H1 (cell line): Measurements from ENCODE around the gene LYZ.

Experiments used
- CBX5 ChIP-seq: fragments of 300-800, 300-1000 bp; sonication (generic); IDR thresholded peaks from 2 replicates; pipeline ENCODE4 v1.7.1; 2016; ENCODE audit warnings: antibody characterized with exemption, low read length, low read depth
- EGR1 ChIP-seq: IDR thresholded peaks from 2 replicates; pipeline ENCODE4 v1.6.1; 2011; ENCODE audit warnings: low read depth, low read length, borderline replicate concordance
- JUN ChIP-seq: IDR thresholded peaks from 2 replicates; pipeline ENCODE4 v1.6.1; 2011; ENCODE audit warnings: low read depth, mild to moderate bottlenecking, improper control_type of control experiment, low read length
- KDM1A ChIP-seq: fragments of 200-600, 300-600 bp; sonication (generic); IDR thresholded peaks from 2 replicates; pipeline ENCODE4 v1.7.1; 2016; ENCODE audit warnings: mild to moderate bottlenecking, low read length, borderline replicate concordance
- NRF1 ChIP-seq: IDR thresholded peaks from 2 replicates; pipeline ENCODE4 v1.6.1; 2011; ENCODE audit warnings: mild to moderate bottlenecking, low read depth, low read length, improper control_type of control experiment
- PHF8 ChIP-seq: fragments of 200-600 bp; sonication (generic); conservative IDR thresholded peaks from 2 replicates; pipeline ENCODE4 v1.7.1; 2012; ENCODE audit warnings: low read depth, mild to moderate bottlenecking, inconsistent platforms, low read length, moderate library complexity
- POLR2AphosphoS5 ChIP-seq: IDR thresholded peaks from 2 replicates; pipeline ENCODE4 v1.6.1; 2011; ENCODE audit warnings: low read depth, low read length
- TF ChIP-seq, protein P1 (sequence below): IDR thresholded peaks from 2 replicates; pipeline ENCODE4 v1.6.1; 2012; ENCODE audit warnings: inconsistent platforms

DNA sequence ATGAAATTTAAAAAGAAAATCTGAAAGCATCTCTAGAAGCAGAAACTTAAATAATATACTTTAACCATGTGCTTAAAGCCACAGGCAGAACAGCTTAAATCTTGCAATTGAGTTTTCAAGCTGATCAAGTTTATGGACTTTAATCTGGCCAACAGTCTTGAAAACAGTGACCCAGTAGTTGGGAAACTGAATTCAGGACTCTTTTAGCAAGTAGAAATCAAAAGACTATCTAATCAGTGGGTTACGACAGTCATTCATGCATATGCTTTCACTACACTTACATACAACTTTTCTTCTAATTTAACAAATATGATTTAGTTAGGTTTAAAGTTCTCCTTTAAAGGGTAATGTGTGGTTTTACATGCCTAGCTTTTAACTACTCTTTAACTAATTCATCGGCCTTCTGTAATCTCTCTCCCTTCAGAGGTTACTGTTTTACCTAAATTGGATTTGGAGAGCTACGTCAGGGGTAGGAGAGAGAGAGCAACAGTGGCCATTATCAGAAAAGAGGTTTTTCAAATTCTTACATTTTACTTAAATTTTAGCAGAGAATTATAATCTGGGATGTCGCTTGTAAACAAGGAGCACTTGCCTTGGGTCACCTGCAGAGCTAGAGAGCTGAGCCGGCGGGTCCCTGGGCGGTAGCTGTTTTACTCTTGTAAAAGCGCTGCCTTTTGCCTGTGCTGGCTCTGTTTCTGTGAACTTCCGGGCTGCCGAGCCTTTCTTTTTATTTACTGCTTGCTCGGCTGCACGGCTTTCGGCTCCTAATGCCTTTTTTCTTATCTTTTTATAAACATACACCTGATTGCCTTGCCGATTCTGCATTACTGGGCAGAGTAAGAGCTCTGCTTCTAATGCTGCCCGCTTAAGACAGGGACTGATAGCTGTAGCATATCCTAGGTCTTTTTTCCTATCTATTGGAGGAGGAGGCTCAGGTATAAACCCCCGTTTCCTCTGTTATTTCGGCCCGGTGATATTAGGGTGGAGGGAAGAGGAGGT lies 17.4 kb upstream of the LYZ start:
- no peak for TF ChIP-seq EGR1
- no peak for TF ChIP-seq POLR2AphosphoS5
- TF ChIP-seq, protein P1, sequence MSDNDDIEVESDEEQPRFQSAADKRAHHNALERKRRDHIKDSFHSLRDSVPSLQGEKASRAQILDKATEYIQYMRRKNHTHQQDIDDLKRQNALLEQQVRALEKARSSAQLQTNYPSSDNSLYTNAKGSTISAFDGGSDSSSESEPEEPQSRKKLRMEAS: no peak
- no peak for TF ChIP-seq NRF1
- TF ChIP-seq JUN: no peak
- no peak for TF ChIP-seq CBX5
- TF ChIP-seq PHF8: no peak
- no peak for TF ChIP-seq KDM1A
